ENCODE measurements around the gene LHFPL6.

The LHFPL6 gene

GRCh38 chr13:39297023-39297422, 306.0 kb downstream of the LHFPL6 start:
- DNase-seq: no peak

DNA sequence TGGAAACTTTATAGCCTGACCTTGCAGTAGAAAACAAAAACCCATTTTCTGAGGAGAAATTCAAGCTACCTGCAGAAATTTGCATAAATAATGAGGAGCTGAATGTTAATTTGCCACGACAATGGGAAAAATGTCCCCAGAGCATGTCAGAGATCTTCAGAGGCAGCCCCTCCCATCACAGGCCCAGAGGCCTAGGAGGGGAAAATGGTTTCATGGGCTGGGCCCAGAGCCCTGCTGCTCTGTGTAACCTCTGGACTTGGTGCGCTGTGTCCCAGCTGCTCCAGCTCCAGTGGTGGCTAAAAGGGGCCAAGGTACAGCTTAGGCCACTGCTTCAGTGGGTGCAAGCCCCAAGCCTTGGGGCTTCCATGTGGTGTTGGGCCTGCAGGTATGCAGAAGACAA, 306.8 kb downstream of the LHFPL6 start:
- no peak for DNase-seq
